ENCODE results near the gene GOLGA6D. TPM values are rescaled to one million over a fixed set of nuclear protein-coding genes. Genes with fewer than 3 reads are reported as not detected.
"Not testable (repeated sequence)": the region's sequence is repeated elsewhere in the genome, so short reads cannot be mapped to it uniquely, and the experiment has no call there.

Gene GOLGA6D
- total RNA-seq, 1 donor from 2014 or later: not detected

- intact Hi-C loops (cut with DNase I); ATAC-seq (ENCODE audit: poor library complexity); DNase-seq: not testable (repeated sequence)
Measured at GRCh38 chr15:75273751-75274359, 8.8 kb upstream of the GOLGA6D start.

- intact Hi-C loops (cut with DNase I): not testable (repeated sequence)
- DNase-seq (peak; percentile 87), ATAC-seq (ENCODE audit: poor library complexity) (peak; percentile 98)
Measured at GRCh38 chr15:75274509-75275107, 8.0 kb upstream of the GOLGA6D start.

DNA sequence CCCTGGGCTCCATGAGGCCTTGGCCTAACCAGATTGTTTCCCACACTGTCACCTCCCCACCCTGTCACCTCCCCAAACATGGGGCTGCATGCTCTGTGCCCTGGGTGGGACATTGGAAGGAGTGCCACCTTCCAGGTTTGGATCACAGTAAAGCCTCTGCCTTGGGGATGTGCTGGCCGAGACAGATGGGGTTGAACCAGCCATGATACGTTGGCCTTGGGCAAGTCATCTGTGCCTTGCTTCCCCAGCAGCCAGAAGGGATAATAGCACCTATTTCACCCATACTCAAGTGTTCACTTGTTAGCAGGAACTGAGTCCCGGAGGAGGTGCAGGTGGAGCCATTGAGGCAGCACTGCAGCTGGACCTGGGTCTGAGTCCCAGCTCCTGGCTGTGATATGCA is 7.0 kb upstream of the GOLGA6D start:
- DNase-seq: peak; percentile 42
- not testable (repeated sequence) for ATAC-seq (ENCODE audit: poor library complexity)

DNA sequence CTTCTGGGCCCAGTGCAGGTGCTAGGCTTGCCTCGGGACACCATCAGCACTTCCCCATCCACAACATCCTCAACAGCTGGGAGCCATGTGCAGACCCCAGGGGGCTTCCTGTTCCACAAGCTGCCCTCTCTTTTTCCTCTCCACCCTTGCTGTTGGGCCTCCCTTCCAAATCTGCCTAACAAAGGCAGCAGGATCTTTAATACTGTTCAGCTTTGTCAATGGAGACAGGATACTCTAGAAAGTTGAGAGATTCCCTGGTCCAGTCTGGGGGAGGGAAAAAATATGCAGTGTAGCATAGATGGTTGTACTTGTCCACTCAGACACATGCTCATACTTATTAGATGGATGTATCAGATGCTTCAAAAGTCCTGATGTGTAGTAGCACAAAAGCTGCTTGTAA is 4.1 kb upstream of the GOLGA6D start:
- DNase-seq; intact Hi-C loops (cut with DNase I); ATAC-seq (ENCODE audit: poor library complexity): not testable (repeated sequence)

More for the DNA sequence above, 7.0 kb upstream of the GOLGA6D start:
- intact Hi-C loops (cut with DNase I): not testable (repeated sequence)

DNA sequence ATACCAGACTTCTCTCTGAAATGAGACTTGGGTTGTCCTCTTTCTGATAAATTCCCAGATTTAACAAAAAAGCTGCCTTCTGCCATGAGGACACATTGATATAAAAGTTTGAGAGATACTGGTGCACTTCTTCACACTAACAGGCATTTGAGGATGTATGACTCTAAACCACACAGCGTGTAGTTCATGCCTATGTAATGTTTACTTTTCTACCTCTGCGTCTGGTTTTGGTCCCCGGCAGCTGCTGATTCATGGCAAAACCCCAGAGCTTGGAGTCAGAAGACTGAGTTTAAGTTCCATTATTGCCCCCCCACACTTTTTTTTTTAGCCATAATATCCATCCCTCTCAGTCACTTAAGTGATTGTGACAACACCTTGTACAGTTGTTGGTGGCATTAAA is 1.5 kb downstream of the GOLGA6D start:
- intact Hi-C loops (cut with DNase I); DNase-seq; ATAC-seq (ENCODE audit: poor library complexity): not testable (repeated sequence)

GRCh38 chr15:75293660-75294059 is 11.0 kb downstream of the GOLGA6D start:
- intact Hi-C loops (cut with DNase I); ATAC-seq (ENCODE audit: poor library complexity); DNase-seq: not testable (repeated sequence)

- ATAC-seq (ENCODE audit: poor library complexity): peak; percentile 83
- DNase-seq; intact Hi-C loops (cut with DNase I): not testable (repeated sequence)
Measured at GRCh38 chr15:75298541-75299310, 16.1 kb downstream of the GOLGA6D start.

DNA sequence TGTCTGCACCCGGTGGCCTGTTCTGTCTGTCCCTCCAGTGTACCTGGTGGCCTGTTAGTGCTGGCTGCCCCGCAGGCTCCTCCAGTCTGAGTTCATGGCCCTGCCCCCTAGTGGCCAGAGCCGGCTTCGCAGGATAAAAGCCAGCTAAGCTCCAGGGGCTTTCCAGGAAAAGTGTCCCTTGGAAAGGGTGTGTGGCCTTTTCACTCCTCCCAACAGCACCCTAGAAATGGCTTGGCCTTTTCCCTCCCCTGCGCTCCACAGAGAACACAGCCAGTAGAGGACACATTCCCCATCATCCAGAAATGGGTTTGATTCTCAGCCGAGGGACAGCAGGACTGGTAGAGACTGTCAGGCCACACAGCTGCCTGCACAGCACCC is 16.7 kb downstream of the GOLGA6D start:
- intact Hi-C loops (cut with DNase I): not testable (repeated sequence)
- ATAC-seq (ENCODE audit: poor library complexity): peak; percentile 88

GRCh38 chr15:75300026-75300425 is 17.4 kb downstream of the GOLGA6D start:
- ATAC-seq (ENCODE audit: poor library complexity); intact Hi-C loops (cut with DNase I); DNase-seq: not testable (repeated sequence)

More for the DNA sequence above, 16.7 kb downstream of the GOLGA6D start:
- DNase-seq: peak; percentile 78

- DNase-seq: no peak
- intact Hi-C loops (cut with DNase I): no loop called here
- no peak for ATAC-seq (ENCODE audit: poor library complexity)
Measured at GRCh38 chr15:75302318-75302717, 19.7 kb downstream of the GOLGA6D start.

- DNase-seq; intact Hi-C loops (cut with DNase I); ATAC-seq (ENCODE audit: poor library complexity): not testable (repeated sequence)
Measured at GRCh38 chr15:75302753-75303152, 20.1 kb downstream of the GOLGA6D start.

DNA sequence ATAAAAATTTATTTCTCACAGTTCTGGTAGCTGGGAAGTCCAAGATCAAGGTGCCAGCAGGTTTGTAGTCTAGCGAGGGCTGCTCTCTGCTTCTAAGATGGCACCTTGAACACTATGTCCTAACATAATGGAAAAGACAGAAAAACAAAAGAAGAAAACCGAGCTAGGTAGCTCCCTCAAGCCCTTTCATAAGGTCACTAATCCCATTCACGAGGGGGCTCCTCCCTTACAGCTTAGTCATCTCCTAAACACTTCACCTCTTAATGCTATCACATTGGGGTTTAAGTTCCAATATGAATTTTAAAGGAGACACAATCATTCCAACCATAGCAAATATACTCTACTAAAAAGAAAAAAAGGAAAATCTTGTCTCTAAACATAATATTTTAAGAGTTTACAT is 23.6 kb downstream of the GOLGA6D start:
- DNase-seq (no peak), ATAC-seq (ENCODE audit: poor library complexity) (no peak)
- intact Hi-C loops (cut with DNase I): no loop called here

GRCh38 chr15:75307778-75308390 is 25.2 kb downstream of the GOLGA6D start:
- intact Hi-C loops (cut with DNase I): no loop called here
- ATAC-seq (ENCODE audit: poor library complexity): no peak

DNA sequence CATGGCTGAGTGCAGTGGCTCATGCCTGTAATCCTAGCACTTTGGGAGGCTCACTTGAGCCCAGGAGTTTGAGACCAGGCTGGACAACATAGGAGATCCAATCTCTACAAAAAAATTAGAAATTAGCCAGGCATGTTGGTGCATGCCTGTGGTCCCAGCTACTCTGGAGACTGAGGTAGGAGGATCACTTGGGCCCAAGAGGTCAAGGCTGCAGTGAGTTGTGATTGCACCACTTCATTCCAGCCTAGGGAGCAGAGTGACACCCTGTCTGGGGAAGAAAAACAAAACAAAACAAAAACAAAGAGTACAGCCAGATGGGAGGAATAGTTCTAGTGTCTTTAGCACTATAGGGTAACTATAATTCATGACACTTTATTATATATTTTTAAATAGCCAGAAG is 27.1 kb downstream of the GOLGA6D start:
- intact Hi-C loops (cut with DNase I): no loop called here
- no peak for ATAC-seq (ENCODE audit: poor library complexity)
- no peak for DNase-seq

More at GRCh38 chr15:75307778-75308390, 25.2 kb downstream of the GOLGA6D start:
- no peak for DNase-seq

- intact Hi-C loops (cut with DNase I); ATAC-seq (ENCODE audit: poor library complexity); DNase-seq: not testable (repeated sequence)
Measured at GRCh38 chr15:75312548-75312947, 29.9 kb downstream of the GOLGA6D start.

- no peak for ATAC-seq (ENCODE audit: poor library complexity)
- intact Hi-C loops (cut with DNase I): no loop called here
- DNase-seq: no peak
Measured at GRCh38 chr15:75313116-75313845, 30.6 kb downstream of the GOLGA6D start.

DNA sequence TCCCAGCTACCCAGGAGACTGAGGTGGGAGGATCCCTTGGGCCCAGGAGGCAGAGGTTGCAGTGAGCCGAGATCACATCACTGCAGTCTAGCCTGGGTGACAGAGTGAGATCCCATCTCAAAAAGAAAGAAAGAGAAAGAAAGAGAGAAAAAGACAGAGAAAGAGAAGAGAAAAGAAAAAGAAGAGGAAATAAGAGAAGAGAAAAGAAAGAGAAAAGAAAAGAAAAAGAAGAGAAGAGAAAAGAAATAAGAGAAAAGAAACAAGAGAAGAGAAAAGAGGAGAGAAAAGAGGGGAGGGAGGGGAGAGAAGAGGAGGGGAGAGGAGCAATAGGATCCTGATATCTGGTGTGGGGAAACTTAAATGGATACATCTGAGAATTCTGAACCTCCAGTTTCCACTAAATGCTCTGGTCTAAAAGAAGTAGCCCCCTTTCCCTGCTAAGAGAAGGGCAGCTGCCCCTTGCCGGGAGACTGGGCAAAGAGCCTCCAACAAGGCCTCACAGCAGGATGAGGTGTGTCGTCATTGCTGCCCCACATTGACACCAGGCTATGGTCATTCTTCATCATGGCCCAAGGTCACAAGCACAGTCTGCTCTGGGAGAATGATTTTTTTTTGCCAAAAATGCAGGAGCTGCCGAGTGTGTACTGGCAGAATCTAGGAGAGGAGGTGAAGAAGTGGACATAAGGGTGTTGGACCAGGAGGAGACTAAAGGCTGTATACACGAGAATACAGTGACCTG is 32.1 kb downstream of the GOLGA6D start:
- ATAC-seq (ENCODE audit: poor library complexity) (no peak), DNase-seq (no peak)
- intact Hi-C loops (cut with DNase I): no loop called here

Data from Right ventricle myocardium superior (tissue), 1 donor.